ENCODE measurements around the gene GRAMD4. TPM values are rescaled to one million over a fixed set of nuclear protein-coding genes. Genes with fewer than 3 reads are reported as not detected.

GRAMD4 gene
- total RNA-seq, 1 donor from 2014 or later = 63.8 TPM

GRCh38 chr22:46696614-46697013 is 76.4 kb downstream of the GRAMD4 start:
- Mint-ChIP-seq H3K9me3 (no peaks in the 10 kb centered on the region), H3K4me1 (no peaks in the 10 kb centered on the region), H3K27ac (no peak overlapping the region), H3K36me3 (ENCODE audit: low read depth) (peaks cover 47% of the 10 kb centered on the region), H3K4me3 (no peak overlapping the region), H3K27me3 (no peaks in the 10 kb centered on the region)
- intact Hi-C loops (cut with micrococcal nuclease) = no loop called here
- DNase-seq = no peak

DNA sequence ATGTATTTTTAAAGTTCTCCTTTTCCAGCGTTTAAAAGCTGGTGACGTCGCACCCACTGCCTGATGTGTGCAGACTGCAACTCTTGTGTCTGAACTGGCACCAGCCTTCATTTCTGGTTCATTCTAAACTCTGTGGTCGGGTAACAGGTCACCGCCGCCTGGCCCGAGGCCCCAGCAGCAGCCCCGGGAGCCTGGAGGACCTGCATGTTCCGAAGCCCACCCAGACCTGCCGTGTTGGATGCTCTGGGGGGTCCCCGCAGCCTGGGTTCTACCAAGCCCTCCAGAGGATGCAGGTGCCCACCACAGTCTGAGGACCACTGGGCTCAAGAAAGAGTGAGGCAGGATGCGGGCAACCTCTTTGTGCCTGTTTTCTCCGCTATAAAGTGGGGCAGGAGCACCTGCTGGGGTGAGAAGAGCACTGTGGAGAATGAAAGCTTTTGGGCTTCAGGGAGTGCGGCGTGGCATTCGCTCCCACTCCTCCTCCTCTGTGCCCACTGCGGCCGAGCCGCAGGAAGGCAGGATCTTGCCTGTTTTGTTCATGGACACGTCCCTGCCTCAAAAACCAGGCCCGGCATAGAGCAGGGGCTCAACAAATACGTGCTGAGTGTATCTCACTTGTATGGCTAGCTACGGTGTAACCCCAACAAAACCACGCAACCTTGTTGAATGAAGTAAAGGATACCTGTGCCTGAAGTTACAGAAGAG is 77.8 kb downstream of the GRAMD4 start:
- H3K36me3 Mint-ChIP-seq (ENCODE audit: low read depth) = peaks cover 45% of the 10 kb centered on the region
- intact Hi-C loops (cut with micrococcal nuclease) = no loop called here
- no peaks in the 10 kb centered on the region for H3K9me3 Mint-ChIP-seq
- H3K27me3 Mint-ChIP-seq = no peaks in the 10 kb centered on the region
- no peak overlapping the region for H3K27ac Mint-ChIP-seq
- DNase-seq = no peak
- no peaks in the 10 kb centered on the region for H3K4me1 Mint-ChIP-seq
- no peak overlapping the region for H3K4me3 Mint-ChIP-seq

DNA sequence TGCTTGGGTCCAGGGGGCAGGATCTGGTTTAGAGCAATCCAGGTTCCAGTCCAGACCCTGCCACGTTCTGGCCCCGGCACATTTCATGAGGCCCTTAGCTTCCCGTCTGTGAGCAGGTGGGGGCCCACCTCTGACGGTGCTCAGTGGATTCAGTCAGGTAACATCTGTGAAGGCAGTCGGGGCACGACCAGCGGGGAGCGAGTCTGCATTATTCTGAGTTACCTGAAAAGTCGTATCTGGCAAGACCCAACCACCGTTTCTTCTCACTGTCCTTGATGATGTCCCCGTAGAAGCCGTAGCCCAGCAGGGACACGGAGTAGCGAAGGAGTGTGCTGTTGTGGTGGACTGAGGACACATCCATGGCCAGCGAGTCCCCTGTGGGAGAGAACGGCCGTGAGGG is 78.9 kb downstream of the GRAMD4 start:
- H3K27ac Mint-ChIP-seq = no peak overlapping the region
- no peak for DNase-seq
- H3K4me1 Mint-ChIP-seq = no peaks in the 10 kb centered on the region
- H3K4me3 Mint-ChIP-seq = no peak overlapping the region
- intact Hi-C loops (cut with micrococcal nuclease) = no loop called here
- peaks cover 43% of the 10 kb centered on the region for H3K36me3 Mint-ChIP-seq (ENCODE audit: low read depth)
- no peaks in the 10 kb centered on the region for H3K9me3 Mint-ChIP-seq
- H3K27me3 Mint-ChIP-seq = no peaks in the 10 kb centered on the region

GRCh38 chr22:46701262-46701661 is 81.1 kb downstream of the GRAMD4 start:
- Mint-ChIP-seq H3K4me1 (peaks cover 2% of the 10 kb centered on the region), H3K27me3 (no peaks in the 10 kb centered on the region), H3K4me3 (no peak overlapping the region), H3K27ac (no peak overlapping the region), H3K36me3 (ENCODE audit: low read depth) (peaks cover 49% of the 10 kb centered on the region), H3K9me3 (no peaks in the 10 kb centered on the region)
- intact Hi-C loops (cut with micrococcal nuclease) = no loop called here
- DNase-seq = no peak

- peaks cover 2% of the 10 kb centered on the region for H3K4me1 Mint-ChIP-seq
- DNase-seq = no peak
- intact Hi-C loops (cut with micrococcal nuclease) = no loop called here
- H3K27ac Mint-ChIP-seq = no peak overlapping the region
- H3K9me3 Mint-ChIP-seq = no peaks in the 10 kb centered on the region
- no peaks in the 10 kb centered on the region for H3K27me3 Mint-ChIP-seq
- H3K36me3 Mint-ChIP-seq (ENCODE audit: low read depth) = peaks cover 60% of the 10 kb centered on the region
- no peak overlapping the region for H3K4me3 Mint-ChIP-seq
Measured at GRCh38 chr22:46703171-46703995, 83.2 kb downstream of the GRAMD4 start.

DNA sequence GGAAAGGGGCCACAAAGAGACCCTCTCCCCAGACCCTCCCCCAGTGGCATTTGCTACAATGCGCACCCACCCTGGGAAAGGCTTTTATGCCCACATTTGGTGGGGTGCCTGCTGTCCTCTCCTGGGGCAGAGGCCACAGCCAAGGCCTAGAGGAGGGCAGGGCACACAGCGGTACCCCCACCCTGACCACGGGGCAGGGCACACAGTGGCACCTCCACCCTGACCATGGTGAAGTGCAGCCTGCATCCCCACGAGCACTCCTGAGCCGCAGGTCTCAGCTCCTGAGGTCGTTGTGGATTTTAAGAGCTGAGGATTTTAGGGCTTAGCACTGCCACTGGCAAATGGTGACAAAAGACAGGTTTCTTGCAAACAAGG is 83.8 kb downstream of the GRAMD4 start:
- Mint-ChIP-seq H3K36me3 (ENCODE audit: low read depth) (peaks cover 62% of the 10 kb centered on the region), H3K9me3 (no peaks in the 10 kb centered on the region), H3K27ac (no peak overlapping the region), H3K4me1 (peaks cover 2% of the 10 kb centered on the region), H3K27me3 (no peaks in the 10 kb centered on the region), H3K4me3 (no peak overlapping the region)
- intact Hi-C loops (cut with micrococcal nuclease) = no loop called here
- DNase-seq = no peak

GRCh38 chr22:46706060-46706459 is 85.9 kb downstream of the GRAMD4 start:
- Mint-ChIP-seq H3K4me3 (no peak overlapping the region), H3K36me3 (ENCODE audit: low read depth) (peaks cover 67% of the 10 kb centered on the region), H3K9me3 (no peaks in the 10 kb centered on the region), H3K27me3 (no peaks in the 10 kb centered on the region), H3K27ac (no peak overlapping the region), H3K4me1 (peaks cover 10% of the 10 kb centered on the region)
- intact Hi-C loops (cut with micrococcal nuclease) = no loop called here
- no peak for DNase-seq

DNA sequence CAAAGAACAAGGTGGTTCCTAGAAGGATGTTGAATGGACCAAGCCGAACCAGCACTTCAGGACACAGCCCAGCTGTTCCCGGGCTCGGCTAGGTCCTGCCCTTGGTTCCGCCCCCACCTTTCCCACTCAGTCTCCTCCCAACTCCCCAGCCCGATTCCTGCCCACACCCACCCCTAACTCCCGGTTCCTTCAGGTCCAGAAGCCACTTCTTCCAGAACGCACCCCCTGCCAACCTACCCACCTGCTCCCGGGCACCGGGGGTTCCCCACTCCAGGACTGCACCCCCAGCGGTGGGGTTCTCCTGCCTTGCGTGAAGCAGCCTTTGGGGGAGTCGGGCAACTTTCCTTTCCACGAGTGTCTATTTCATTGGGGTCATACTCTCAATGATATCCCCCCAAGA is 87.1 kb downstream of the GRAMD4 start:
- peaks cover 12% of the 10 kb centered on the region for H3K4me1 Mint-ChIP-seq
- H3K9me3 Mint-ChIP-seq = no peaks in the 10 kb centered on the region
- no peak overlapping the region for H3K27ac Mint-ChIP-seq
- H3K4me3 Mint-ChIP-seq = no peak overlapping the region
- H3K36me3 Mint-ChIP-seq (ENCODE audit: low read depth) = peaks cover 73% of the 10 kb centered on the region
- no peak for DNase-seq
- no peaks in the 10 kb centered on the region for H3K27me3 Mint-ChIP-seq
- intact Hi-C loops (cut with micrococcal nuclease) = no loop called here

- Mint-ChIP-seq H3K27ac (peak overlapping the region; percentile 41), H3K4me3 (no peak overlapping the region), H3K4me1 (peaks cover 14% of the 10 kb centered on the region), H3K9me3 (no peaks in the 10 kb centered on the region), H3K27me3 (no peaks in the 10 kb centered on the region), H3K36me3 (ENCODE audit: low read depth) (peaks cover 72% of the 10 kb centered on the region)
- DNase-seq = no peak
- intact Hi-C loops (cut with micrococcal nuclease) = no loop called here
Measured at GRCh38 chr22:46707827-46708570, 87.8 kb downstream of the GRAMD4 start.

GRCh38 chr22:46708766-46709330 is 88.7 kb downstream of the GRAMD4 start:
- no peaks in the 10 kb centered on the region for H3K27me3 Mint-ChIP-seq
- no peak for DNase-seq
- H3K4me3 Mint-ChIP-seq = no peak overlapping the region
- intact Hi-C loops (cut with micrococcal nuclease) = no loop called here
- H3K9me3 Mint-ChIP-seq = no peaks in the 10 kb centered on the region
- no peak overlapping the region for H3K27ac Mint-ChIP-seq
- H3K36me3 Mint-ChIP-seq (ENCODE audit: low read depth) = peaks cover 73% of the 10 kb centered on the region
- H3K4me1 Mint-ChIP-seq = peaks cover 14% of the 10 kb centered on the region

GRCh38 chr22:46710806-46711205 is 90.6 kb downstream of the GRAMD4 start:
- intact Hi-C loops (cut with micrococcal nuclease) = no loop called here
- H3K4me1 Mint-ChIP-seq = peaks cover 13% of the 10 kb centered on the region
- peaks cover 72% of the 10 kb centered on the region for H3K36me3 Mint-ChIP-seq (ENCODE audit: low read depth)
- H3K4me3 Mint-ChIP-seq = no peak overlapping the region
- no peaks in the 10 kb centered on the region for H3K27me3 Mint-ChIP-seq
- DNase-seq = no peak
- no peak overlapping the region for H3K27ac Mint-ChIP-seq
- H3K9me3 Mint-ChIP-seq = no peaks in the 10 kb centered on the region

- Mint-ChIP-seq H3K27ac (no peak overlapping the region), H3K4me1 (peaks cover 13% of the 10 kb centered on the region), H3K4me3 (no peak overlapping the region), H3K9me3 (no peaks in the 10 kb centered on the region), H3K36me3 (ENCODE audit: low read depth) (peaks cover 63% of the 10 kb centered on the region), H3K27me3 (no peaks in the 10 kb centered on the region)
- intact Hi-C loops (cut with micrococcal nuclease) = no loop called here
- DNase-seq = no peak
Measured at GRCh38 chr22:46712288-46712687, 92.1 kb downstream of the GRAMD4 start.

DNA sequence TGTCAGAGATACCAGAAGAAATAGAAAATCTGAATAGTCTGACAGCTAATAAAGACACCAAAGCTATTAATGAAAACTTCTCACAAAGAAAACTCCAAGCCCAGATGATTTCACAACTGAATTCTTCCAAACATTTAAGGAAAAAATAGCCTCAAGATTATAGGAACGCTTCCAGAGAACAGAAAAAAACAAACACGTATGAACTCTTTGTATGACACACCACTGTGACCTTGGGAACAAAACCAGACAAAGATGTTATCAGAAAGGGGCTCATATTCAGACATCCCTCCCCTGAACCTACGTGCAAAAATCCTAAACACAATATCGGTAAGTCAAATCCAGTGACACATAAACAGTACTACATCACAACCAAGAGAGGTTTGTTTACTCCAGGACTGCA is 94.4 kb downstream of the GRAMD4 start:
- H3K27ac Mint-ChIP-seq = no peak overlapping the region
- no peaks in the 10 kb centered on the region for H3K27me3 Mint-ChIP-seq
- H3K4me1 Mint-ChIP-seq = peaks cover 11% of the 10 kb centered on the region
- no peak for DNase-seq
- intact Hi-C loops (cut with micrococcal nuclease) = no loop called here
- H3K4me3 Mint-ChIP-seq = no peak overlapping the region
- H3K36me3 Mint-ChIP-seq (ENCODE audit: low read depth) = peaks cover 59% of the 10 kb centered on the region
- H3K9me3 Mint-ChIP-seq = no peaks in the 10 kb centered on the region

GRCh38 chr22:46719921-46720320 is 99.7 kb downstream of the GRAMD4 start:
- H3K4me3 Mint-ChIP-seq = no peak overlapping the region
- no peak for DNase-seq
- peaks cover 47% of the 10 kb centered on the region for H3K36me3 Mint-ChIP-seq (ENCODE audit: low read depth)
- H3K9me3 Mint-ChIP-seq = no peaks in the 10 kb centered on the region
- intact Hi-C loops (cut with micrococcal nuclease) = no loop called here
- H3K4me1 Mint-ChIP-seq = no peaks in the 10 kb centered on the region
- peak overlapping the region; percentile 29 for H3K27ac Mint-ChIP-seq
- no peaks in the 10 kb centered on the region for H3K27me3 Mint-ChIP-seq
